SK-N-SH (cell line): ENCODE results near the gene RPL7A. TPM values are rescaled to one million over a fixed set of nuclear protein-coding genes. Genes with fewer than 3 reads are reported as not detected.

Experiments used
- CTCF ChIA-PET: fragments of 300-600, 350-600 bp; formaldehyde crosslinking; extraction: SDS; loops from one replicate; lab custom pipeline; 2021; lab: Yijun Ruan, JAX
- POLR2A ChIA-PET: fragments of 350-600 bp; sonication (Branson Sonifier 250); formaldehyde crosslinking; extraction: SDS; loops from one replicate; lab custom pipeline; 2020; ENCODE audit warnings: antibody characterized with exemption, inconsistent platforms; lab: Yijun Ruan, JAX
- DNase-seq: peaks from one replicate; pipeline ENCODE4 v3.0.0; 2012
- H2AFZ ChIP-seq: fragments of 200-600 bp; sonication (generic); 2 replicates; pipeline ENCODE4 v1.8.1; 2016; ENCODE audit warnings: antibody characterized with exemption, mild to moderate bottlenecking, low read depth
- H3F3A ChIP-seq: fragments of 200-600 bp; sonication (generic); replicated peaks from 2 replicates; pipeline ENCODE3; 2016; ENCODE audit warnings: antibody characterized with exemption, mild to moderate bottlenecking; ENCODE audit not compliant: insufficient read depth
- H3K27ac ChIP-seq, 2 experiments: fragments of 200-500 bp in 1 of 2; fragments of 200-600 bp in 1 of 2; sonication (Bioruptor generic) in 1 of 2; sonication (generic), shearing (Covaris generic) in 1 of 2; 2 replicates each; pipeline versions ENCODE4 v1.5.1 to v1.6.1; 2014 to 2016; ENCODE audit warnings: low read depth in 2 of 2, inconsistent platforms in 1 of 2, low read length in 1 of 2, mild to moderate bottlenecking in 1 of 2, mixed read lengths in 1 of 2
- H3K27me3 ChIP-seq: fragments of 200-600 bp; sonication (generic), shearing (Covaris generic); 2 replicates; pipeline ENCODE4 v1.6.1; 2016; ENCODE audit warnings: mixed run types; ENCODE audit not compliant: insufficient read depth
- H3K36me3 ChIP-seq, 2 experiments: fragments of 200-500 bp in 1 of 2; fragments of 200-600 bp in 1 of 2; sonication (Bioruptor generic) in 1 of 2; sonication (generic) in 1 of 2; replicated peaks in 1 of 2; 2 replicates each; pipeline versions ENCODE3 to v1.5.1; 2014 to 2016; ENCODE audit warnings: low read length in 1 of 2, mild to moderate bottlenecking in 1 of 2; ENCODE audit not compliant: insufficient read depth in 2 of 2, control insufficient read depth in 1 of 2
- H3K4me1 ChIP-seq, 2 experiments: fragments of 200-500 bp in 1 of 2; fragments of 200-600 bp in 1 of 2; sonication (Bioruptor generic) in 1 of 2; sonication (generic), shearing (Covaris generic) in 1 of 2; 2 replicates each; pipeline versions ENCODE4 v1.5.1 to v1.6.1; 2014 to 2016; ENCODE audit warnings: low read depth in 1 of 2, low read length in 1 of 2, mixed run types in 1 of 2; ENCODE audit not compliant: insufficient read depth in 2 of 2, control insufficient read depth in 1 of 2
- H3K4me2 ChIP-seq: fragments of 200-600 bp; sonication (generic), shearing (Covaris generic); 2 replicates; pipeline ENCODE4 v1.6.1; 2017; ENCODE audit warnings: mixed run types
- H3K4me3 ChIP-seq, 2 experiments: fragments of 200-500 bp in 1 of 2; fragments of 200-600 bp in 1 of 2; sonication (Bioruptor generic) in 1 of 2; sonication (generic), shearing (Covaris generic) in 1 of 2; 2 replicates each; pipeline versions ENCODE4 v1.5.1 to v1.8.1; 2014 to 2016; ENCODE audit warnings: low read depth in 2 of 2, inconsistent platforms in 1 of 2, low read length in 1 of 2, mild to moderate bottlenecking in 1 of 2, mixed read lengths in 1 of 2, moderate library complexity in 1 of 2
- H3K79me2 ChIP-seq: fragments of 200-600 bp; sonication (generic); 2 replicates; pipeline ENCODE4 v1.8.1; 2017; ENCODE audit warnings: mild to moderate bottlenecking; ENCODE audit not compliant: insufficient read depth
- H3K9ac ChIP-seq: fragments of 200-600 bp; sonication (generic); 2 replicates; pipeline ENCODE4 v1.6.1; 2017; ENCODE audit warnings: mixed run types
- H3K9me2 ChIP-seq: fragments of 200-600 bp; sonication (generic); 2 replicates; pipeline ENCODE4 v1.6.1; 2017; ENCODE audit warnings: mixed run types
- H3K9me3 ChIP-seq: fragments of 200-600 bp; sonication (generic); 2 replicates; pipeline ENCODE4 v1.6.1; 2017; ENCODE audit warnings: mixed run types, mild to moderate bottlenecking, moderate library complexity
- H4K20me1 ChIP-seq: fragments of 200-600 bp; sonication (generic); 2 replicates; pipeline ENCODE4 v1.6.1; 2017; ENCODE audit warnings: mild to moderate bottlenecking, mixed run types; ENCODE audit not compliant: insufficient read depth
- CHD2 ChIP-seq: fragments of 150-350 bp; IDR thresholded peaks from 2 replicates; pipeline ENCODE4 v1.6.1; 2018; ENCODE audit warnings: low read length; ENCODE audit not compliant: partially characterized antibody
- EP300 ChIP-seq, 2 experiments: IDR thresholded peaks; 2 replicates each; pipeline versions ENCODE4 v1.4.0 to v1.6.1; 2012; ENCODE audit warnings: borderline replicate concordance in 1 of 2, low read depth in 1 of 2, low read length in 1 of 2
- EZH2phosphoT487 ChIP-seq: fragments of 200-600 bp; sonication (generic); IDR thresholded peaks from 2 replicates; pipeline ENCODE4 v1.6.1; 2017; ENCODE audit warnings: low read depth, mixed run types, mild to moderate bottlenecking, antibody characterized with exemption, moderate library complexity, borderline replicate concordance
- GABPA ChIP-seq: IDR thresholded peaks from 2 replicates; pipeline ENCODE4 v1.4.0; 2012; ENCODE audit warnings: low read depth, mild to moderate bottlenecking
- GATA2 ChIP-seq: sonication (generic); formaldehyde crosslinking; IDR thresholded peaks from 2 replicates; pipeline ENCODE4 v1.5.0; 2020; ENCODE audit warnings: mild to moderate bottlenecking, missing genetic modification reagents
- NFIC ChIP-seq: IDR thresholded peaks from 2 replicates; pipeline ENCODE4 v1.4.0; 2012; ENCODE audit warnings: borderline replicate concordance
- POLR2AphosphoS5 ChIP-seq: IDR thresholded peaks from 2 replicates; pipeline ENCODE4 v1.6.1; 2012; ENCODE audit warnings: low read depth, low read length
- RAD21 ChIP-seq: IDR thresholded peaks from 2 replicates; pipeline ENCODE4 v1.6.1; 2012; ENCODE audit warnings: mild to moderate bottlenecking, low read length
- RFX5 ChIP-seq: IDR thresholded peaks from 2 replicates; pipeline ENCODE4 v1.6.1; 2012; ENCODE audit warnings: mild to moderate bottlenecking, improper control_type of control experiment, low read length
- RXRA ChIP-seq: IDR thresholded peaks from 2 replicates; pipeline ENCODE4 v1.4.0; 2012; ENCODE audit warnings: low read depth, mild to moderate bottlenecking, borderline replicate concordance
- TAF1 ChIP-seq: IDR thresholded peaks from 2 replicates; pipeline ENCODE4 v1.6.1; 2012; ENCODE audit warnings: low read depth, mild to moderate bottlenecking, low read length, moderate library complexity, borderline replicate concordance
- TEAD4 ChIP-seq: IDR thresholded peaks from 2 replicates; pipeline ENCODE4 v1.4.0; 2012; ENCODE audit warnings: mild to moderate bottlenecking, borderline replicate concordance; ENCODE audit not compliant: insufficient read depth
- WGBS: methylation state at CpG from one replicate; pipeline ENCODE4 v1.1.6; 2017; ENCODE audit warnings: low lambda C conversion rate; 5-methylcytosine and 5-hydroxymethylcytosine counted together
- polyA plus RNA-seq, 3 experiments: library from polyadenylated mRNA; depleted of rRNA; stranded (reverse); fragments of >200 nt; gene quantifications; 2 replicates each; pipeline ENCODE4 v1.2.3, GENCODE V29; 2012
- TF ChIP-seq, protein P1 (sequence below): IDR thresholded peaks from 2 replicates; pipeline ENCODE4 v1.4.0; 2012; ENCODE audit warnings: low read depth
- TF ChIP-seq, protein P2 (sequence below): IDR thresholded peaks from 2 replicates; pipeline ENCODE4 v1.6.1; 2012; ENCODE audit warnings: mild to moderate bottlenecking, low read depth, low read length, moderate library complexity
- TF ChIP-seq, protein P3 (sequence below): fragments of 150-350 bp; IDR thresholded peaks from 2 replicates; pipeline ENCODE4 v1.6.1; 2016; ENCODE audit warnings: mild to moderate bottlenecking, low read depth, low read length
- TF ChIP-seq, protein P4 (sequence below): IDR thresholded peaks from 2 replicates; pipeline ENCODE4; 2012
- TF ChIP-seq, protein P5 (sequence below): IDR thresholded peaks from 2 replicates; pipeline ENCODE4 v1.4.0; 2012; ENCODE audit warnings: low read depth, borderline replicate concordance

Gene RPL7A
- polyA plus RNA-seq, 1 of the 3 experiments (the other 2 are of a cell fraction): 4,121 TPM

DNA sequence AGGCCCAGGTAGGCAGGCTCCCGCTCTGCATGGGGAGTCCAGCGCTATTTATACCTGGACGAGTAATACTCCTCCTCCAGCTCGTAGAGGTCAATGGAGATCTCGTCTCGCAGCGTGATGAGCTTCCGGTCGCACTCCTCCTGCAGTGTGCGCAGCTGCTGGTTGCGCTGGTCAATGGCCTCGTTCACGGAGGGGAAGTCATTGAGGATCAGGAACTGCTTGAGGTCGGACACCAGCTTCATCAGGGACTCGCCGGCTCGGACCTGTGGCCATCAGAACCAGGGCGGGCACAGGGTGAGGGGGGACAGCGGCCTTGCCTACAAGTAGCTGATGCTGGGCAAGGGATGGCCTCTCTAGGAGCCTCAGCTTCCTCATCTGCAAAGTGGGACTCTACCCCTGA lies 3.9 kb upstream of the RPL7A start:
- CTCF ChIA-PET: interaction anchor here (0.8 to 1.7 kb wide), 5 partner anchors 11 to 158 kb away, joined by 3 to 5 read pairs (median 4); no protein-coding TSS in a partner anchor
- DNase-seq: no peak
- H3K79me2 ChIP-seq: peaks cover 36% of the 10 kb centered on the region
- peaks cover 20 to 67% of the 10 kb centered on the region in 2 experiments for H3K36me3 ChIP-seq
- no peak overlapping the region for H3K4me3 ChIP-seq
- peaks cover 0 to 13% of the 10 kb centered on the region in 2 experiments; a peak in 1 of 4 replicates for H3K4me1 ChIP-seq
- TF ChIP-seq, protein P1, sequence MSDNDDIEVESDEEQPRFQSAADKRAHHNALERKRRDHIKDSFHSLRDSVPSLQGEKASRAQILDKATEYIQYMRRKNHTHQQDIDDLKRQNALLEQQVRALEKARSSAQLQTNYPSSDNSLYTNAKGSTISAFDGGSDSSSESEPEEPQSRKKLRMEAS: no peak
- no peak for TF ChIP-seq TEAD4
- no peak for TF ChIP-seq EZH2phosphoT487
- TF ChIP-seq, protein P2, sequence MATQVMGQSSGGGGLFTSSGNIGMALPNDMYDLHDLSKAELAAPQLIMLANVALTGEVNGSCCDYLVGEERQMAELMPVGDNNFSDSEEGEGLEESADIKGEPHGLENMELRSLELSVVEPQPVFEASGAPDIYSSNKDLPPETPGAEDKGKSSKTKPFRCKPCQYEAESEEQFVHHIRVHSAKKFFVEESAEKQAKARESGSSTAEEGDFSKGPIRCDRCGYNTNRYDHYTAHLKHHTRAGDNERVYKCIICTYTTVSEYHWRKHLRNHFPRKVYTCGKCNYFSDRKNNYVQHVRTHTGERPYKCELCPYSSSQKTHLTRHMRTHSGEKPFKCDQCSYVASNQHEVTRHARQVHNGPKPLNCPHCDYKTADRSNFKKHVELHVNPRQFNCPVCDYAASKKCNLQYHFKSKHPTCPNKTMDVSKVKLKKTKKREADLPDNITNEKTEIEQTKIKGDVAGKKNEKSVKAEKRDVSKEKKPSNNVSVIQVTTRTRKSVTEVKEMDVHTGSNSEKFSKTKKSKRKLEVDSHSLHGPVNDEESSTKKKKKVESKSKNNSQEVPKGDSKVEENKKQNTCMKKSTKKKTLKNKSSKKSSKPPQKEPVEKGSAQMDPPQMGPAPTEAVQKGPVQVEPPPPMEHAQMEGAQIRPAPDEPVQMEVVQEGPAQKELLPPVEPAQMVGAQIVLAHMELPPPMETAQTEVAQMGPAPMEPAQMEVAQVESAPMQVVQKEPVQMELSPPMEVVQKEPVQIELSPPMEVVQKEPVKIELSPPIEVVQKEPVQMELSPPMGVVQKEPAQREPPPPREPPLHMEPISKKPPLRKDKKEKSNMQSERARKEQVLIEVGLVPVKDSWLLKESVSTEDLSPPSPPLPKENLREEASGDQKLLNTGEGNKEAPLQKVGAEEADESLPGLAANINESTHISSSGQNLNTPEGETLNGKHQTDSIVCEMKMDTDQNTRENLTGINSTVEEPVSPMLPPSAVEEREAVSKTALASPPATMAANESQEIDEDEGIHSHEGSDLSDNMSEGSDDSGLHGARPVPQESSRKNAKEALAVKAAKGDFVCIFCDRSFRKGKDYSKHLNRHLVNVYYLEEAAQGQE: no peak
- TF ChIP-seq, protein P3, sequence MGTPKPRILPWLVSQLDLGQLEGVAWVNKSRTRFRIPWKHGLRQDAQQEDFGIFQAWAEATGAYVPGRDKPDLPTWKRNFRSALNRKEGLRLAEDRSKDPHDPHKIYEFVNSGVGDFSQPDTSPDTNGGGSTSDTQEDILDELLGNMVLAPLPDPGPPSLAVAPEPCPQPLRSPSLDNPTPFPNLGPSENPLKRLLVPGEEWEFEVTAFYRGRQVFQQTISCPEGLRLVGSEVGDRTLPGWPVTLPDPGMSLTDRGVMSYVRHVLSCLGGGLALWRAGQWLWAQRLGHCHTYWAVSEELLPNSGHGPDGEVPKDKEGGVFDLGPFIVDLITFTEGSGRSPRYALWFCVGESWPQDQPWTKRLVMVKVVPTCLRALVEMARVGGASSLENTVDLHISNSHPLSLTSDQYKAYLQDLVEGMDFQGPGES: no peak
- no peak for TF ChIP-seq RFX5
- TF ChIP-seq, protein P4, sequence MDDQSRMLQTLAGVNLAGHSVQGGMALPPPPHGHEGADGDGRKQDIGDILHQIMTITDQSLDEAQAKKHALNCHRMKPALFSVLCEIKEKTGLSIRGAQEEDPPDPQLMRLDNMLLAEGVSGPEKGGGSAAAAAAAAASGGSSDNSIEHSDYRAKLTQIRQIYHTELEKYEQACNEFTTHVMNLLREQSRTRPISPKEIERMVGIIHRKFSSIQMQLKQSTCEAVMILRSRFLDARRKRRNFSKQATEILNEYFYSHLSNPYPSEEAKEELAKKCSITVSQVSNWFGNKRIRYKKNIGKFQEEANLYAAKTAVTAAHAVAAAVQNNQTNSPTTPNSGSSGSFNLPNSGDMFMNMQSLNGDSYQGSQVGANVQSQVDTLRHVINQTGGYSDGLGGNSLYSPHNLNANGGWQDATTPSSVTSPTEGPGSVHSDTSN: no peak
- TF ChIP-seq, protein P5, sequence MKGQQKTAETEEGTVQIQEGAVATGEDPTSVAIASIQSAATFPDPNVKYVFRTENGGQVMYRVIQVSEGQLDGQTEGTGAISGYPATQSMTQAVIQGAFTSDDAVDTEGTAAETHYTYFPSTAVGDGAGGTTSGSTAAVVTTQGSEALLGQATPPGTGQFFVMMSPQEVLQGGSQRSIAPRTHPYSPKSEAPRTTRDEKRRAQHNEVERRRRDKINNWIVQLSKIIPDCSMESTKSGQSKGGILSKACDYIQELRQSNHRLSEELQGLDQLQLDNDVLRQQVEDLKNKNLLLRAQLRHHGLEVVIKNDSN: no peak
- TF ChIP-seq TAF1: no peak
- no peak for TF ChIP-seq CHD2
- TF ChIP-seq RXRA: no peak
- TF ChIP-seq RAD21: no peak
- no peak for TF ChIP-seq EP300 (IDR thresholded peaks at IDR 0.05; ENCODE audit: borderline replicate concordance in 1 of 2, low read depth in 1 of 2, low read length in 1 of 2)
- TF ChIP-seq NFIC: no peak
- no peak for TF ChIP-seq GABPA
- TF ChIP-seq GATA2: no peak
- no peak for TF ChIP-seq POLR2AphosphoS5
- H3F3A ChIP-seq: no peaks in the 10 kb centered on the region
- peaks cover 14% of the 10 kb centered on the region for H4K20me1 ChIP-seq
- H3K4me2 ChIP-seq: no peak overlapping the region
- H3K9me2 ChIP-seq: no peaks in the 10 kb centered on the region
- POLR2A ChIA-PET: no interaction called here
- H3K9me3 ChIP-seq: no peaks in the 10 kb centered on the region
- H3K27ac ChIP-seq: no peak overlapping the region
- no peak overlapping the region for H2AFZ ChIP-seq
- no peaks in the 10 kb centered on the region for H3K27me3 ChIP-seq
- WGBS: 96% methylated on average over 18 of the region's 19 CpGs
- no peak overlapping the region for H3K9ac ChIP-seq
